Transverse colon (tissue), 4 donors: Measurements from ENCODE around the gene ZHX3. TPM values are rescaled to one million over a fixed set of nuclear protein-coding genes. Genes with fewer than 3 reads are reported as not detected.
A peak's percentile ranks its signal among the peaks of the same experiment; 100 is the strongest.

ENCODE experiments used
- DNase-seq: peaks from one replicate; pipeline ENCODE4 v3.0.0-alpha.2; 2019
- H3K27ac ChIP-seq, 4 donors: fragments of 200-600 bp; sonication (generic); 2 replicates each; pipeline ENCODE4 v1.5.1; 2016 to 2018; ENCODE audit warnings: inconsistent platforms in 4 of 4
- H3K27me3 ChIP-seq: fragments of 200-600 bp; sonication (generic); 2 replicates; pipeline ENCODE4 v1.5.1; 2017; ENCODE audit warnings: inconsistent platforms
- H3K36me3 ChIP-seq, 4 donors: fragments of 200-600 bp; sonication (generic); 2 replicates each; pipeline ENCODE4 v1.5.1; 2017 to 2019; ENCODE audit warnings: inconsistent platforms in 4 of 4
- H3K4me1 ChIP-seq, 4 donors: fragments of 200-600 bp; sonication (generic); 2 replicates each; pipeline ENCODE4 v1.5.1; 2017 to 2020; ENCODE audit warnings: inconsistent platforms in 4 of 4
- H3K4me3 ChIP-seq, 4 donors: fragments of 200-600 bp; sonication (generic); 1 replicate in 1 of 4; 2 replicates in 3 of 4; pipeline versions ENCODE4 v1.5.1 to v1.6.1; 2017 to 2019; ENCODE audit warnings: inconsistent platforms in 4 of 4
- H3K9me3 ChIP-seq, 2 donors: fragments of 200-600 bp; sonication (generic); 2 replicates each; pipeline ENCODE4 v1.5.1; 2017 to 2019; ENCODE audit warnings: inconsistent platforms in 2 of 2
- CTCF ChIP-seq, 5 experiments: fragments of 200-600 bp in 3 of 5; fragments of 450-650 bp in 2 of 5; sonication (generic) in 3 of 5; IDR thresholded peaks; 1 replicate in 2 of 5; 2 replicates in 3 of 5; pipeline ENCODE4 v1.5.1; 2016 to 2017; ENCODE audit warnings: antibody characterized with exemption in 5 of 5, inconsistent platforms in 3 of 5, mild to moderate bottlenecking in 2 of 5, moderate library complexity in 1 of 5
- EP300 ChIP-seq: sonication (generic); formaldehyde crosslinking; IDR thresholded peaks from one replicate; pipeline ENCODE4 v1.6.1; 2017; ENCODE audit warnings: antibody characterized with exemption, low read depth
- POLR2A ChIP-seq: fragments of 450-650 bp; IDR thresholded peaks from one replicate; pipeline ENCODE4 v1.6.1; 2016; ENCODE audit warnings: antibody characterized with exemption, mild to moderate bottlenecking, moderate library complexity
- POLR2AphosphoS5 ChIP-seq, 3 donors: sonication (generic); formaldehyde crosslinking; IDR thresholded peaks; one replicate each; pipeline ENCODE4 v1.6.1; 2016; ENCODE audit warnings: antibody characterized with exemption in 3 of 3
- WGBS, 2 donors: methylation state at CpG; one replicate each; pipeline ENCODE4 v1.1.5; 2018; ENCODE audit warnings: low coverage in 1 of 2; 5-methylcytosine and 5-hydroxymethylcytosine counted together
- in situ Hi-C, 4 donors: fragments of 200-750 bp; cut with MboI; loops; one replicate each; pipeline versions ENCODE4 v1.15.0 to v1.15.1; 2017; ENCODE audit warnings: low sequenced_read_pairs in 3 of 4, low pct_ligation_motif_present in 1 of 4, low pct_unique_long_range_greater_than_20kb in 1 of 4
- intact Hi-C: fragments of 100-400 bp; cut with DNase I; formaldehyde crosslinking; loops from one replicate; pipeline ENCODE4 v1.15.1; 2023; ENCODE audit warnings: low total_unique reads
- total RNA-seq, 4 donors: library from RNA; depleted of rRNA; stranded (reverse); fragments of >200 nt; gene quantifications; one replicate each; pipeline ENCODE4 v1.1.0, GENCODE V29; 2016

Gene ZHX3
- total RNA-seq, 4 donors from 2014 or later = 22.7 to 34.8 (median 26.4) TPM

GRCh38 chr20:41275301-41275731 lies 42.2 kb downstream of the ZHX3 start:
- intact Hi-C loops = no loop called here
- H3K27ac ChIP-seq = peak overlapping the region in 2 of 4 donors; percentile 0 to 7

GRCh38 chr20:41274152-41274551 lies 43.4 kb downstream of the ZHX3 start:
- H3K36me3 ChIP-seq = no peaks in the 10 kb centered on the region
- H3K27ac ChIP-seq = no peak overlapping the region
- no peak for DNase-seq
- H3K9me3 ChIP-seq = no peaks in the 10 kb centered on the region
- H3K27me3 ChIP-seq = no peaks in the 10 kb centered on the region
- 72 to 76% methylated on average over 5 of the region's 5 CpGs for WGBS, 2 donors
- in situ Hi-C loops (no loop called here), intact Hi-C loops (no loop called here)
- TF ChIP-seq POLR2AphosphoS5 (IDR thresholded peaks at IDR 0.05) (no peak), EP300 (no peak), POLR2A (no peak), CTCF (IDR thresholded peaks at IDR 0.05) (no peak)
- H3K4me3 ChIP-seq = no peak overlapping the region
- H3K4me1 ChIP-seq = peaks cover 0 to 21% (median 6%) of the 10 kb centered on the region in 4 donors

More at GRCh38 chr20:41275301-41275731, 42.2 kb downstream of the ZHX3 start:
- no peaks in the 10 kb centered on the region for H3K27me3 ChIP-seq
- no peak for DNase-seq
- no peak overlapping the region for H3K4me3 ChIP-seq
- WGBS, 2 donors = 56 to 60% methylated on average over 4 of the region's 4 CpGs
- in situ Hi-C loops = no loop called here
- TF ChIP-seq POLR2AphosphoS5 (IDR thresholded peaks at IDR 0.05) (no peak), POLR2A (no peak), EP300 (no peak), CTCF (IDR thresholded peaks at IDR 0.05) (no peak)
- no peaks in the 10 kb centered on the region for H3K9me3 ChIP-seq
- H3K4me1 ChIP-seq = peaks cover 0 to 32% (median 8%) of the 10 kb centered on the region in 4 donors
- no peaks in the 10 kb centered on the region for H3K36me3 ChIP-seq

GRCh38 chr20:41273445-41273844 lies 44.1 kb downstream of the ZHX3 start:
- Histone ChIP-seq H3K27ac (no peak overlapping the region), H3K4me1 (peaks cover 0 to 17% (median 10%) of the 10 kb centered on the region in 4 donors), H3K9me3 (no peaks in the 10 kb centered on the region), H3K27me3 (no peaks in the 10 kb centered on the region), H3K4me3 (no peak overlapping the region), H3K36me3 (no peaks in the 10 kb centered on the region)
- DNase-seq = no peak
- TF ChIP-seq EP300 (no peak), CTCF (IDR thresholded peaks at IDR 0.05) (no peak), POLR2A (no peak), POLR2AphosphoS5 (IDR thresholded peaks at IDR 0.05) (no peak)
- intact Hi-C loops (no loop called here), in situ Hi-C loops (no loop called here)

- no peak overlapping the region for H3K27ac ChIP-seq
- intact Hi-C loops (no loop called here), in situ Hi-C loops (no loop called here)
- H3K36me3 ChIP-seq = peaks cover 0 to 2% (median 0%) of the 10 kb centered on the region in 4 donors
- H3K4me1 ChIP-seq = peaks cover 0 to 17% (median 10%) of the 10 kb centered on the region in 4 donors
- H3K4me3 ChIP-seq = no peak overlapping the region
- WGBS, 2 donors = 84 to 89% methylated on average over 1 of the region's 1 CpG
- TF ChIP-seq EP300 = no peak
- TF ChIP-seq POLR2A = no peak
- TF ChIP-seq CTCF (IDR thresholded peaks at IDR 0.05) = no peak
- no peak for TF ChIP-seq POLR2AphosphoS5 (IDR thresholded peaks at IDR 0.05)
- no peaks in the 10 kb centered on the region for H3K9me3 ChIP-seq
- no peak for DNase-seq
- no peaks in the 10 kb centered on the region for H3K27me3 ChIP-seq
Measured at GRCh38 chr20:41272339-41272738, 45.2 kb downstream of the ZHX3 start.
